Kidney tubule cell (primary cell): Measurements from ENCODE around the gene KIF26B.

Experiments used
- DNase-seq: peaks from one replicate; pipeline ENCODE4 v3.0.0-alpha.2; 2018; ENCODE audit warnings: low spot score

The KIF26B gene

GRCh38 chr1:245209658-245210435, 55.1 kb downstream of the KIF26B start:
- DNase-seq = no peak

DNA sequence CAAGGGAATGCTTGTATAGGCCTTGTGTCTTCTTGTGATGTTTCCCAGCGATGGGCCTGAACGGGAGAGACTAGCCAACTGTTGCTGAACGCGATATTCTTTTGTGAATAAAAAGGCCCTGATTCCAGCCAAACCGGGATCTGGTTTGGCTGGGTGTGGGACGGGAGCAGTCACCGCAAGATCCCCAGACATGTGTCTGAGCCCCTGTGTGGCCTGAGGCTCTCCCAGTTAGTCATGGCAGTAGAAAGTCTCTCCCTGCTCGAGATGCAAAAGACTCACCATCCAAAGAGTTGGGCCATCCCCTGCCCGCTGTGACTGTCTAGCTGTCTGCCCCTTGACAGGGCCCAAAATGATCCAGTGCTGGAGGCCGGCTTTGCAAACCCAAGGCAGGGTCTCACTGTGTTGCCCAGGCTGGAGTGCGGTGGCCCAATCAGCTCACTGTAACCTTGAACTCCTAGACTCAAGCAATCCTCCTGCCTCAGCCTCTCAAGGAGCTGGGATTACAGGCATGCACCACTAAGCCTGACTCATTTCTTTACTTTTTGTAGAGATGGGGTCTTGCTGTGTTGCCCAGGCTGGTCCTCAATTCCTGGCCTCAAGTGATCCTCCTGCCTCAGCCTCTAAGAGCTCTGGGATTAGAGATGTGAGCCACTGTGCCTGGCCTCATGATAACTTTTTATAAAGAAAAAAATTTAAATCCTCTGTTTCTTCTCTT, 56.4 kb downstream of the KIF26B start:
- no peak for DNase-seq

- DNase-seq = no peak
These were observed 57.0 kb downstream of the KIF26B start for GRCh38 chr1:245211761-245212160.

DNA sequence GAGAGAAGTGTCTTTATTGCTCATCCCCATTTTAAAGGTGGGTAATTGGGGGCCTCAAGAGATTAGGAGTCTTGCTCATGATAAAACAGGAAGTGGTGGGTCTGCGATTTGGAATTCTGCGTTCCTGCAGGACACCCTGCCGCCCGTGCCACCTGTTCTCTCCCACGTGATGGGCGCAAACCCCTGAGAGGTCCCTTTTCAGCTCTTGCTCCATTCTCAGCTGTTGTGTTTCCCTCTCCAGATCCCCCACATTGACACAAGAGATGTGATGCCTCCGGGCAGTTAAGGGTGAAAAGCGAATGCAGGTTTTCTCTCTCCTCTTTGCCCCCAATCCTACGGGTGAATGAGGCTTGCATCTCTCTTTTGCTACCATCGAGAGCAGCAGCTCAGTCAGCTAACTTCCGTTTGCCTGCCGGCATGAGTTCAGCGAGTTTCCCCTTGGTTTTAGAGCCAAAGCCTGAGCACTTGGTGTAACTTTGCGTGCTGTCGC, 57.5 kb downstream of the KIF26B start:
- DNase-seq = no peak

- DNase-seq = no peak
These were observed 58.5 kb downstream of the KIF26B start for GRCh38 chr1:245213066-245213831.

DNA sequence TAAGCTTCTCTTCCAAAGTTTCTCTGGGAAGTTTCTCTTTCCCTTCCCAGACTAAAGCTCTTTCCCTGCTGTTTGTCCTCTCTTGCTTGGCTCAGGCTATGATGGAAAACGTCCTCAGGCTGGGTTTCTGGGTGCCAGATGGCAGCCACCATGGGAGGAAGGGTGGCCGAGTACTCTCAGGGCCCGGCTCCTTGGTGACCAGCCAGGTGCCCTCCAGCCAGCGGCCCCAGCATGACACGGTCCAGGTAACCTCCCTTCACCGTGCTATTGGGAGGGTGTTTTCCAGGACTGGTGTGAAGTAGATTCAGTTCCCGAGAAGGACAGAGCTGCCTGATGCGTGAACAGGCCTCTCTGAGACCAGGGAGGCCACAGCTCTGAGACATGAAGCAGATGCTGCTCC, 60.3 kb downstream of the KIF26B start:
- no peak for DNase-seq

DNA sequence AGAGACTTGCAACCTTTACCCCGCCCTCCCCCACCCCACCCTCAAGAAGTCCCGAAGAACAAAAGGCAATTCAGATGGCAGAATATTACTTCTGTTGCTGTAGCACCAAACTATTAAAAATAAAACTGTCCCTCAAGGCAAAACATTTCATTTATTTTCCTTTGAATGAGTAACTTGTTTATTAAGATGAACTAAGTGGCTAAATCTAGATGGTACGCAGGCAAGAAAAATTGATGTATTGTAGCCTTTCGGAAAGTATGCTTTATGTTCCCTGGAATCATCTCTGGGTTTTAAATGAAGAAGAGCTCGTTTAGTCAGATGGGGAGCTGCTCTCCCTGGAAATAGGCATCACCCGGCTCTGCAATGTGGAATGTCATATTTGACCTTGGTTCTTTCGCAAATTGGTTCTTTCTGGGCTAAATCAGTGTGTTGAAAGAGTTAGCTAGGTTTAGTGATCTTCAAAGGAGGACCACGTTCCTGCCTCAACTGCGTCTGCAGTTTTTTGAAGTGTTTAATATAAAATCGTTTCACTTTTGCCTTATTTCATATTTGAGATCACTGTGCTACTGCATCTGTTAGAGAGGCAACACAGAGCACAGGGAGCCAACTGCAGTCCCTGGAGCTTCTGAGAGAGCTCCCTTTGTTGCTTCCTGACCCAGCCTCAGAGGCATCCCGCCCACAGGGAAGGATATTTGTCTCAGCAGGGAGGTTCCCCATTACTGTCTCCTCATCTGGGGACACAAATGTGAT, 61.8 kb downstream of the KIF26B start:
- DNase-seq = no peak

DNA sequence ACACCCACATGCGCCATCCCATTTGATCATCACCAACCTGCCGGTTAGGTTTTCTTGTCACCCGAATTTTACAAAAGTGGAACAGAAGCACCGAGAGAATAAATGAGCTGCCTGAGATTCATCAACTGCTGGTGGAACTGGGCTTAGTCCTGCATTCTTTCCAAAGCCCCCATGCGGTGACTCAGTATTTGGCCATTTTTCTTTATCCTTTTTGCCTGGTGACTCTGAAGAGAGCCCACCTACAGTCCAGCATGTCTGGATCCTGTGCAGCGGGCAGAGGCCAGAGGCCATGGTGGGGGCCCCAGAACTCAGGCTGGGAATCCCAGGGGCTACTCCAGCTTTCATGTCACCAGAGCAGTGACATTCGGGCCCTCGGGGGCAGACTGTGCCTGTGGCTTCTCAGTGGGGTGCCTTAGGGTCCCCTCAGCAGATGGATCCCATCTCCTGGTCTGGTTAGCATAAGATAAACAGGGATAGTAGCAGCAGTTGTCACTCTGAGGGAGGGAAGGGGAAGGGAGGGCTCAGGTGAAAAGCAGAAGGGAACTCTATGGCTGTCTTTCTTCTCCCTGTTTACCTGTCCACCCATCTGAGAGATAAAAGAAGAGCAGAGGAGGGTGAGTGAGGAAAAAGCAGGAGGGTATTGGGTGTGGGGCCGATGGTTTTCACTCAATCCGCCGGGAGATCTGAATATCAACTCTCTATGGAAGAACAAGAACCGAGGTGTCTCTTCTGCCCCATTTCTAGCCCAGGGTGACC, 63.2 kb downstream of the KIF26B start:
- no peak for DNase-seq

GRCh38 chr1:245220381-245220985, 65.7 kb downstream of the KIF26B start:
- DNase-seq = no peak

DNA sequence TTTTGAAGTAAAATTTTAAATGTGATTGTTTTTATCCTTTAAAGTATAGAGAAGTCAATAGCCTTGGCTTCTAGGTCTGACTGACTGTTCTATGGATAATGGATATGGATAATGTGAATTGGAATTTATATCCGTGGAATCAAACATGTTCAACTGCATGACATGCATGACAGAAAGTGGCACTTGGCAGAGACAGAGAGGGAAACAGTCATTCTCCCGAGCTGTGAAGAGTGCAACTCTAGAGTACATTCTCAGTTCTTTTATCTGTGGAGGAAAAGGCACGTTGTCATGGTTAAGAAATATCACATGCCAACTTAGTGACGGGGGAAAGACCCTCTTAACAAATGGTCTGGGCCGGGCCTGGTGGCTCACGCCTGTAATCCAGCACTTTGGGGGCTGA, 67.0 kb downstream of the KIF26B start:
- no peak for DNase-seq

DNA sequence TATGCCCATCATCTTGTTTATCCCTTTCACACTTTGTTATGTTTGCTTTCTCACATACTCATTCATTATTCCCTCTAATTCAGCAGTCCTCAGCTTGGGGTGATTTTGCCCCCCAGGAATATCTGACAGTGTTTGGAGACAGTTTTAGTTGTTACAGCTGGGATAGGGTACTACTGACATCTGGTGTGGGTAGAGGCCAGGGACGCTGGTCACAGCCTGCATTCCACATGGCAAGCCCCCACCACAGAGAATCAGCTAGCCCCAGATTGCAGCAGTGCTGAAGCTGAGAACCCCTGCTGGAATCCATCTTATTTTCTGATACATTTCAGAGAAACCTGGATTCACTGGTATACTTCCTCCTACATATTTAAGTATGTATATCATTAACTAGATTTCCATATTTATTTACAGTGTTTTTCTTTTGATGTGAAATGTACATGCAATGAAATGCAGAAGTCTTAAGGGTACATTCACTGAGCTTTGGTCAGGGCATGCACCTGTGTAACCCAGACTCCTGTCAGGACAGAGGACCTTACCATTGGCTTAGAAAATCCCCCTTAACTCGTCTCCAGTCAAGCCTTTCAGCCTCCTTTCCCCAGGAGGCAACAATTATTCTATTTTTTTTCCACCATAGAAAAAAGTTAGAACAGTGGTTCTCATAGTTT, 68.3 kb downstream of the KIF26B start:
- no peak for DNase-seq

GRCh38 chr1:245225322-245226202, 70.8 kb downstream of the KIF26B start:
- peak; percentile 40 for DNase-seq

GRCh38 chr1:245226203-245226499, 71.4 kb downstream of the KIF26B start:
- DNase-seq = no peak

GRCh38 chr1:245229051-245229450, 74.3 kb downstream of the KIF26B start:
- no peak for DNase-seq

DNA sequence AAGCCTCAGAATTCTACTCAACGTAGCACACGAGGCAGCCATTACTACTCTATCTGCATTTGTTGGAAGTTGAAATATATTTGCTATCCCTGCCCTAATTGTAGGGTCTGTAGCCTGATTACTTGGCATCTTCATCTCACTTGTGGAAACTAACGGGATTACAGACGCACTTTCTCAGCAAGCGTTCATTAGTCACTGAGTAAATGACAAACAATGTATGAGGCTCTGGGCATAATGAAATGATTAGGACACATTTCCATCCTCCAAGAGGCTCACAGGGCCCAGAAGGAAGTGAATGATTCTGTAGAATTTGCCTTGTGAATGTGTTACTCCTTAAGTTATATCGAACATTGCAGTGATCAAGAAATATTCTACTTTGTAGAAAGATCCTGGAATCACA, 78.1 kb downstream of the KIF26B start:
- DNase-seq = no peak

GRCh38 chr1:245234217-245235081, 79.7 kb downstream of the KIF26B start:
- DNase-seq = peak; percentile 40

DNA sequence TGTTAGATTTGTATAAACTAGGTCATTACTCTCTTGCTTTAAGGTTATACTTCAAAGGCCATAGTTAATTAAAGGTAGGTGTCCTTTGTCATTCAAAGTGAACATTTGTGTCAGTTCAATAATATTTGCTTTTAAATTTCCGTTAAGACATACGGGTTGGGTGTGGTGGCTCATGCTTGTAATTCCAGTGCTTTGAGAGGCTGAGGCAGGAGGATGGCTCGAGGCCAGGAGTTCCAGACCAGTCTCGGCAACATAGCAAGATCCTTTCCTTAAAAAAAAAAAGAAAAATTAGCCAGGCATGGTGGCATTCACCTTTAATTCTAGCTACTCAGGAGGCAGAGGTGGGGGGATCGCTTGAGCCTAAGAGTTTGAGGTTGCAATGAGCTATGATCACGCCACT, 80.4 kb downstream of the KIF26B start:
- DNase-seq = peak; percentile 12

- DNase-seq = no peak
These were observed 85.9 kb downstream of the KIF26B start for GRCh38 chr1:245240648-245241165.
